ENCODE data around the gene NFE2L2. TPM values are rescaled to one million over a fixed set of nuclear protein-coding genes. Genes with fewer than 3 reads are reported as not detected.
"Not testable (repeated sequence)": the region's sequence is repeated elsewhere in the genome, so short reads cannot be mapped to it uniquely, and the experiment has no call there.

The NFE2L2 gene
- total RNA-seq, 4 donors from 2014 or later = 41.6 to 105 (median 65.2) TPM

- Histone ChIP-seq H3K4me1 (peaks cover 0 to 16% (median 5%) of the 10 kb centered on the region in 4 donors), H3K27ac (no peak overlapping the region), H3K9me3 (no peaks in the 10 kb centered on the region), H3K27me3 (no peaks in the 10 kb centered on the region), H3K36me3 (no peaks in the 10 kb centered on the region), H3K4me3 (no peak overlapping the region)
- no peak for TF ChIP-seq EP300 (IDR thresholded peaks at IDR 0.05; ENCODE audit: low read depth)
- TF ChIP-seq, protein P1, sequence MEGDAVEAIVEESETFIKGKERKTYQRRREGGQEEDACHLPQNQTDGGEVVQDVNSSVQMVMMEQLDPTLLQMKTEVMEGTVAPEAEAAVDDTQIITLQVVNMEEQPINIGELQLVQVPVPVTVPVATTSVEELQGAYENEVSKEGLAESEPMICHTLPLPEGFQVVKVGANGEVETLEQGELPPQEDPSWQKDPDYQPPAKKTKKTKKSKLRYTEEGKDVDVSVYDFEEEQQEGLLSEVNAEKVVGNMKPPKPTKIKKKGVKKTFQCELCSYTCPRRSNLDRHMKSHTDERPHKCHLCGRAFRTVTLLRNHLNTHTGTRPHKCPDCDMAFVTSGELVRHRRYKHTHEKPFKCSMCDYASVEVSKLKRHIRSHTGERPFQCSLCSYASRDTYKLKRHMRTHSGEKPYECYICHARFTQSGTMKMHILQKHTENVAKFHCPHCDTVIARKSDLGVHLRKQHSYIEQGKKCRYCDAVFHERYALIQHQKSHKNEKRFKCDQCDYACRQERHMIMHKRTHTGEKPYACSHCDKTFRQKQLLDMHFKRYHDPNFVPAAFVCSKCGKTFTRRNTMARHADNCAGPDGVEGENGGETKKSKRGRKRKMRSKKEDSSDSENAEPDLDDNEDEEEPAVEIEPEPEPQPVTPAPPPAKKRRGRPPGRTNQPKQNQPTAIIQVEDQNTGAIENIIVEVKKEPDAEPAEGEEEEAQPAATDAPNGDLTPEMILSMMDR (IDR thresholded peaks at IDR 0.05) = no peak
- no peak for TF ChIP-seq POLR2AphosphoS5 (IDR thresholded peaks at IDR 0.05)
- no peak for TF ChIP-seq POLR2A (IDR thresholded peaks at IDR 0.05)
- intact Hi-C loops (cut with DNase I; ENCODE audit: low total_unique reads) = no loop called here
- in situ Hi-C loops (cut with MboI; ENCODE audit: low pct_ligation_motif_present in 1 of 4, low pct_unique_long_range_greater_than_20kb in 1 of 4, low sequenced_read_pairs in 3 of 4) = no loop called here
- DNase-seq = no peak
- WGBS, 2 donors (ENCODE audit: low coverage in 1 of 2) = 88 to 91% methylated on average over 1 of the region's 1 CpG
Measured at GRCh38 chr2:177190941-177191340, 73.6 kb downstream of the NFE2L2 start.

GRCh38 chr2:177188482-177189469 is 75.8 kb downstream of the NFE2L2 start:
- in situ Hi-C loops (cut with MboI; ENCODE audit: low pct_ligation_motif_present in 1 of 4, low pct_unique_long_range_greater_than_20kb in 1 of 4, low sequenced_read_pairs in 3 of 4) = no loop called here
- no peak overlapping the region for H3K4me3 ChIP-seq
- H3K36me3 ChIP-seq = no peaks in the 10 kb centered on the region
- TF ChIP-seq POLR2A (IDR thresholded peaks at IDR 0.05) (no peak), POLR2AphosphoS5 (IDR thresholded peaks at IDR 0.05) (no peak)
- peak overlapping the region in 1 of 4 donors; percentile 17 for H3K27ac ChIP-seq
- WGBS, 2 donors (ENCODE audit: low coverage in 1 of 2) = 73 to 94% methylated on average over 2 to 7 of the region's 7 CpGs
- H3K4me1 ChIP-seq = peaks cover 0 to 16% (median 5%) of the 10 kb centered on the region in 4 donors
- no peak for DNase-seq
- intact Hi-C loops (cut with DNase I; ENCODE audit: low total_unique reads) = no loop called here
- H3K27me3 ChIP-seq = no peaks in the 10 kb centered on the region
- no peaks in the 10 kb centered on the region for H3K9me3 ChIP-seq

DNA sequence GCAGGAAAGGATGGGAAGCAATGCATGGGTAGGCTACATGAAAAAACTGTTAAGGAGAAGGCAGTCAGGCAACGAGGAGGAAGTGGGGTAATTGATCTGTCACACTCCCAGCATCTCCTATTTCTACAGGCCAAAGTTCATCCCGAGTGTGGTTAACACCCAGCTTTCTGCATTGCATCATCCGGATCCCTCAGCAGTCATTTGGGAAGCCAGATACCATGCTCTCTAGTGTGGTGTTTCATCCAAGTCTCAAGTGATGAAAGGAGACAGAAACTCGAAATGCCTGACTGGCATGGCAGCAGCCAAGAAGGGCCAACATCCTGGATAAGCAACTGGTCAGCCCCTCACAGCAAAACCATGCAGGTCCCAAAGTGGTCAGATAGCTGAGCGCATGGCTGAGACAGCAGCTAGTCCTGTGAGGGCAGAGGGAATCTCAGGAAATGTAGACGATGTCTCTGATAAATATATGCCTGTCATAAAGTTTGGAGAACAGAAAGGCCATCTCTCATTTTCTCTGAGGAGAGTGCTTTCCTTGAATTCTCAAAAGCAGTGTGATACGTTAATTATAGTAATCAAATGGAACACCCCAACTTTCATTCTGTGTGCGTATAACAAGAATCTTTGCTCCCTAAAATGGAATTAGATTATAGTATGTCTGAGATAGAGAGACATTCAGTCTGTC is 76.8 kb downstream of the NFE2L2 start:
- peak; percentile 51 for DNase-seq
- no peaks in the 10 kb centered on the region for H3K36me3 ChIP-seq
- H3K27me3 ChIP-seq = no peaks in the 10 kb centered on the region
- TF ChIP-seq, protein P1 (IDR thresholded peaks at IDR 0.05) = no peak
- TF ChIP-seq EP300 (IDR thresholded peaks at IDR 0.05; ENCODE audit: low read depth) (no peak), POLR2AphosphoS5 (IDR thresholded peaks at IDR 0.05) (peak in 1 of 3 donors; percentile 34), POLR2A (IDR thresholded peaks at IDR 0.05) (no peak)
- intact Hi-C loops (cut with DNase I; ENCODE audit: low total_unique reads) = no loop called here
- in situ Hi-C loops (cut with MboI; ENCODE audit: low pct_ligation_motif_present in 1 of 4, low pct_unique_long_range_greater_than_20kb in 1 of 4, low sequenced_read_pairs in 3 of 4) = no loop called here
- peaks cover 0 to 11% (median 5%) of the 10 kb centered on the region in 4 donors for H3K4me1 ChIP-seq
- H3K27ac ChIP-seq = peak overlapping the region; percentile 17 to 57 (median 34)
- no peak overlapping the region for H3K4me3 ChIP-seq
- no peaks in the 10 kb centered on the region for H3K9me3 ChIP-seq
- WGBS, 2 donors (ENCODE audit: low coverage in 1 of 2) = 56 to 84% methylated on average over 3 to 8 of the region's 8 CpGs

DNA sequence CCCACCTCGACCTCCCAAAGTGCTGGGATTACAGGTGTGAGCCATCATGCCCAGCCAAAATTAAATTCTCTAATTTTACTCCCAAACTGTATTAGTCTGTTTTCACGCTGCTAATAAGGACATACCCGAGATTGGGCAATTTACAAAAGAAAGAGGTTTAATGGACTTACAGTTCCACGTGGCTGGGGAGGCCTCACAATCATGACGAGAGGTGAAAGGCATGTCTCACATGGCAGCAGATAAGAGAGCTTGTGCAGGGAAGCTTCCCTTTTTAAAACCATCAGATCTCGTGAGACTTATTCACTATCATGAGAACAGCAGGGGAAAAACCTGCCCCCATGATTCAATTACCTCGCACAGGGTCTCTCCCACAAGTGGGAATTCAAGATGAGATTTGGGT is 78.5 kb downstream of the NFE2L2 start:
- H3K4me1 ChIP-seq; H3K27me3 ChIP-seq; H3K4me3 ChIP-seq; DNase-seq; H3K9me3 ChIP-seq; H3K27ac ChIP-seq; H3K36me3 ChIP-seq; intact Hi-C loops (cut with DNase I; ENCODE audit: low total_unique reads); in situ Hi-C loops (cut with MboI; ENCODE audit: low pct_ligation_motif_present in 1 of 4, low pct_unique_long_range_greater_than_20kb in 1 of 4, low sequenced_read_pairs in 3 of 4): not testable (repeated sequence)
- 72 to 86% methylated on average over 1 to 7 of the region's 7 CpGs for WGBS, 2 donors (ENCODE audit: low coverage in 1 of 2)

DNA sequence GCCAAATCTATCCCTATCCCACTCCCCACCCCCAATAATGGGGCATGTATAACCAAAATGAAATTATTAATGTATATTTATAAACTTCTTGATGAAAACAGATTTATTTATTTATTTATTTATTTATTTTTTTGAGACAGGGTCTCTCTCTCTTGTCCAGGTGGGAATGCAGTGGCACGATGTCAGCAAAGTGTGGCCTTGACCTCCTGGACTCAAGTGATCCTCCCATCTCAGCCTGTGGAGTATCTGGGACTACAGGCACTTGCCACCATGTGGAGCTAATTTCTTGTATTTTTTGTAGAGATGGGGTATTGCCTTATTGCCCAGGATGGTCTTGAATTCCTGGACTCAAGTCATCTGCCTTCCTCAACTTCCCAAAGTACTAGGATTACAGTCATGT is 79.9 kb downstream of the NFE2L2 start:
- WGBS, 2 donors (ENCODE audit: low coverage in 1 of 2) = 67 to 86% methylated on average over 1 of the region's 1 CpG
- in situ Hi-C loops (cut with MboI; ENCODE audit: low pct_ligation_motif_present in 1 of 4, low pct_unique_long_range_greater_than_20kb in 1 of 4, low sequenced_read_pairs in 3 of 4) = no loop called here
- DNase-seq = no peak
- Histone ChIP-seq H3K9me3 (no peaks in the 10 kb centered on the region), H3K36me3 (no peaks in the 10 kb centered on the region), H3K4me1 (peaks cover 0 to 9% (median 5%) of the 10 kb centered on the region in 4 donors), H3K4me3 (no peak overlapping the region), H3K27me3 (no peaks in the 10 kb centered on the region), H3K27ac (no peak overlapping the region)
- TF ChIP-seq EP300 (IDR thresholded peaks at IDR 0.05; ENCODE audit: low read depth) (no peak), POLR2A (IDR thresholded peaks at IDR 0.05) (no peak), POLR2AphosphoS5 (IDR thresholded peaks at IDR 0.05) (no peak)
- TF ChIP-seq, protein P1 (IDR thresholded peaks at IDR 0.05) = no peak
- intact Hi-C loops (cut with DNase I; ENCODE audit: low total_unique reads) = no loop called here

All from transverse colon (tissue), 4 donors.